ENCODE results near the gene KNSTRN.

GRCh38 chr15:40360015-40360414 lies 22.5 kb upstream of the KNSTRN start:
- TF ChIP-seq CTCF (IDR thresholded peaks at IDR 0.05): no peak
- no peak for TF ChIP-seq POLR2A (IDR thresholded peaks at IDR 0.05)
